Gastroesophageal sphincter (tissue), 4 donors: ENCODE measurements around the gene SERPINA9. TPM values are rescaled to one million over a fixed set of nuclear protein-coding genes. Genes with fewer than 3 reads are reported as not detected.
"Not testable (repeated sequence)": the region's sequence is repeated elsewhere in the genome, so short reads cannot be mapped to it uniquely, and the experiment has no call there.

Source experiments
- ATAC-seq: fragments of 150-250 bp; one replicate; pipeline ENCODE4 v1.9.1; 2016; ENCODE audit warnings: mild to moderate bottlenecking, moderate library complexity
- H3K27ac ChIP-seq, 4 donors: fragments of 200-600 bp; sonication (generic) in 3 of 4; 1 replicate in 3 of 4; 2 replicates in 1 of 4; pipeline ENCODE4 v1.5.1; 2016 to 2019
- H3K27me3 ChIP-seq: fragments of 200-600 bp; sonication (generic); one replicate; pipeline ENCODE4 v1.5.1; 2019
- H3K36me3 ChIP-seq, 2 donors: fragments of 200-600 bp; sonication (generic); one replicate each; pipeline ENCODE4 v1.5.1; 2019; ENCODE audit warnings: control low read depth in 1 of 2
- H3K4me1 ChIP-seq, 3 donors: fragments of 200-600 bp; sonication (generic); 1 replicate in 2 of 3; 2 replicates in 1 of 3; pipeline ENCODE4 v1.5.1; 2016 to 2019; ENCODE audit warnings: control low read depth in 2 of 3
- H3K4me3 ChIP-seq, 2 donors: fragments of 200-600 bp; sonication (generic); one replicate each; pipeline ENCODE4 v1.5.1; 2019; ENCODE audit warnings: mild to moderate bottlenecking in 1 of 2, moderate library complexity in 1 of 2
- H3K9me3 ChIP-seq, 3 donors: fragments of 200-600 bp; sonication (generic); one replicate each; pipeline ENCODE4 v1.5.1; 2017 to 2019; ENCODE audit warnings: control low read depth in 2 of 3
- CTCF ChIP-seq, 4 experiments: fragments of 200-600 bp in 2 of 4; fragments of 450-650 bp in 2 of 4; sonication (generic) in 1 of 4; IDR thresholded peaks; one replicate each; pipeline ENCODE4 v1.5.1; 2017 to 2019; ENCODE audit warnings: antibody characterized with exemption in 4 of 4, mild to moderate bottlenecking in 2 of 4, moderate library complexity in 2 of 4
- EP300 ChIP-seq: sonication (generic); formaldehyde crosslinking; IDR thresholded peaks from one replicate; pipeline ENCODE4 v1.6.1; 2017; ENCODE audit warnings: antibody characterized with exemption, mild to moderate bottlenecking
- POLR2A ChIP-seq, 2 donors: fragments of 450-650 bp; IDR thresholded peaks; one replicate each; pipeline ENCODE4 v1.6.1; 2017; ENCODE audit warnings: antibody characterized with exemption in 2 of 2, mild to moderate bottlenecking in 2 of 2, moderate library complexity in 1 of 2
- POLR2AphosphoS5 ChIP-seq: sonication (generic); formaldehyde crosslinking; IDR thresholded peaks from one replicate; pipeline ENCODE4 v1.6.1; 2017; ENCODE audit warnings: antibody characterized with exemption
- WGBS, 2 donors: methylation state at CpG; one replicate each; pipeline ENCODE4 v1.1.5; 2018; ENCODE audit warnings: low coverage in 1 of 2; 5-methylcytosine and 5-hydroxymethylcytosine counted together
- total RNA-seq, 4 donors: library from RNA; depleted of rRNA; stranded (reverse); fragments of >200 nt; gene quantifications; one replicate each; pipeline ENCODE4 v1.1.0, GENCODE V29; 2016

SERPINA9 gene
- total RNA-seq, 4 donors from 2014 or later: not detected

DNA sequence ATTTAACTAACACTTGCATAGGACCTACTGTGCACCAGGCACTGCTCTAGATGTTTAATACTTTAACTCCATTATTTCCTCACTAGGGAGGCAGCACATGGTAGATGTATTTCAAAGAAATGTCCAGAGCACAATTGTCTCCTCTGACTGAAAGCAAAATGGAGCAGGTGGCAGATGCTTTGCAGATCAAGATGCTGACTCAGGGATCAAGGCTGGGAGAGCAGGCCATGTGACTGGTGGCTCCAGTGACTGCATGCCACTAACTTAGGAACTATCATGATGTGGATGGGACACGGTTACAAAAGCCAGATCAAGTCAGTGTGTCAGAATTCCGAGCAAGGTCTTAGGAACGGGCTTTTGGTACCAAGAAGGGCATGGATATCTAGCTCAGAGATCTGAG is 51.6 kb downstream of the SERPINA9 start:
- TF ChIP-seq POLR2AphosphoS5: no peak
- no peak for TF ChIP-seq CTCF (IDR thresholded peaks at IDR 0.05)
- no peak for TF ChIP-seq EP300
- TF ChIP-seq POLR2A (IDR thresholded peaks at IDR 0.05): no peak
- Histone ChIP-seq H3K4me1 (no peaks in the 10 kb centered on the region), H3K27ac (no peak overlapping the region), H3K9me3 (peaks cover 0 to 4% (median 0%) of the 10 kb centered on the region in 3 donors), H3K4me3 (no peak overlapping the region), H3K27me3 (peaks cover 32% of the 10 kb centered on the region), H3K36me3 (no peaks in the 10 kb centered on the region)
- WGBS, 2 donors: 83% methylated on average over 1 to 3 of the region's 3 CpGs
- no peak for ATAC-seq

GRCh38 chr14:94423453-94424056 is 52.4 kb downstream of the SERPINA9 start:
- H3K9me3 ChIP-seq: peaks cover 0 to 10% (median 0%) of the 10 kb centered on the region in 3 donors
- H3K27ac ChIP-seq: no peak overlapping the region
- TF ChIP-seq POLR2A (IDR thresholded peaks at IDR 0.05): no peak
- no peak for TF ChIP-seq POLR2AphosphoS5
- TF ChIP-seq CTCF (IDR thresholded peaks at IDR 0.05): peak in 2 of 4 experiments; percentile 31 to 59
- ATAC-seq: peak; percentile 13
- H3K4me1 ChIP-seq: no peaks in the 10 kb centered on the region
- H3K36me3 ChIP-seq: no peaks in the 10 kb centered on the region
- no peak overlapping the region for H3K4me3 ChIP-seq
- WGBS, 2 donors: 4 to 12% methylated on average over 5 to 9 of the region's 13 CpGs
- peaks cover 26% of the 10 kb centered on the region for H3K27me3 ChIP-seq

- WGBS, 2 donors: 58 to 72% methylated on average over 2 of the region's 2 CpGs
- Histone ChIP-seq H3K27me3 (peaks cover 21% of the 10 kb centered on the region), H3K36me3 (no peaks in the 10 kb centered on the region), H3K4me3 (no peak overlapping the region), H3K27ac (no peak overlapping the region), H3K9me3 (peaks cover 0 to 10% (median 0%) of the 10 kb centered on the region in 3 donors), H3K4me1 (no peaks in the 10 kb centered on the region)
- TF ChIP-seq POLR2A (IDR thresholded peaks at IDR 0.05) (no peak), EP300 (no peak), CTCF (IDR thresholded peaks at IDR 0.05) (no peak), POLR2AphosphoS5 (no peak)
- ATAC-seq: no peak
Observed at GRCh38 chr14:94421316-94421715, 54.7 kb downstream of the SERPINA9 start.

DNA sequence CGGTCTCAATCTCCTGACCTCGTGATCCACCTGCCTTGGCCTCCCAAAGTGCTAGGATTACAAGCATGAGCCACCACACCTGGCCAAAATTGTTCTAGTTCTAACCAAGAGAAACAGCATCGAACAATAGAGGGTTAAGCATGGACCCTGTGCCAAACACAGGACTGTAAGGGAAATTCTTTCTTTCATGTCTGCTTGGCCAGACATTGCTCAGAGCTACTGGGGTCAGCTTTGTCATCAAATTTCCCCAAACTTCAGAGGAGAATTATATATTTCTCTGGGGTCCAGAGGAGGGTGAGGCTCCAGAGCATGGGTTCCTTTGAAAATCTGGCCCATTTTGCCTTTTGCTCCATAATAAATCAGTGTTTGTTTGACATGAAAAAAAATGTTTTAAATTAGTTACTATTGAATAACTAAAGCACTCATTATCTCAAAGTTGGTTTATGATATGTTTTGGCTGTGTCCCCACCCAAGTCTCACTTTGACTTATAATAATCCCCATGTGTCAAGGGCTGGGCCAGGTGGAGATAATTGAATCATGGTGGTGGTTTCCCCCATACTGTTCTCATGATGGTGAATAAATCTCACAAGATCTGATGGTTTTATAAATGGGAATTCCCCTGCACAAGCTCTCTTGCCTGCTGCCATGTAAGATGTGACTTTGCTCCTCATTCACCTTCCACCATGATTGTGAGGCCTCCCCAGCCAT is 58.3 kb downstream of the SERPINA9 start:
- H3K4me1 ChIP-seq, H3K36me3 ChIP-seq, ATAC-seq, H3K27me3 ChIP-seq, H3K27ac ChIP-seq, H3K4me3 ChIP-seq: not testable (repeated sequence)
- H3K9me3 ChIP-seq: peaks cover 0 to 13% (median 0%) of the 10 kb centered on the region in 3 donors
- WGBS, 2 donors: 20 to 75% methylated on average over 1 to 2 of the region's 3 CpGs

Other genes starting within 250 kb of the SERPINA9 start
- gene SERPINA10, start 182.9 kb downstream of the SERPINA9 start, total RNA-seq: not detected
- gene SERPINA6, start 152.9 kb downstream of the SERPINA9 start, total RNA-seq: not detected
- not detected for gene SERPINA2, start 109.5 kb downstream of the SERPINA9 start, total RNA-seq
- 10 to 100 TPM in 2 of 4 donors, 1 to 10 TPM in 2; 1.7 to 22.1 (median 9.4) TPM for gene SERPINA1, start 87.6 kb downstream of the SERPINA9 start, total RNA-seq
- gene SERPINA11, start 23.4 kb downstream of the SERPINA9 start, total RNA-seq: not detected
- gene SERPINA12, start 33.3 kb upstream of the SERPINA9 start, total RNA-seq: not detected
- gene SERPINA4, start 85.2 kb upstream of the SERPINA9 start, total RNA-seq: not detected
- gene SERPINA5, start 105.2 kb upstream of the SERPINA9 start, total RNA-seq: 1 to 10 TPM; 2.3 to 8.4 (median 3.7) TPM
- 100 to 1,000 TPM in 3 of 4 donors, 10 to 100 TPM in 1; 58.4 to 263 (median 215) TPM for gene SERPINA3, start 136.2 kb upstream of the SERPINA9 start, total RNA-seq